HUDEP-2 (cell line): ENCODE data around the gene C1RL.

Source experiments
- DNase-seq, 76 experiments: peaks; one replicate each; lab custom pipeline; 2025; ENCODE audit not compliant: unreplicated experiment in 76 of 76; lab: John Stamatoyannopoulos, UW

The C1RL gene

GRCh38 chr12:7093486-7093885 is 15.5 kb downstream of the C1RL start:
- no peak for DNase-seq

- DNase-seq, result no peak
Measured at GRCh38 chr12:7092986-7093460, 16.0 kb downstream of the C1RL start.

- DNase-seq, result peak in 44 of 76 experiments; percentile 1 to 58 (median 25)
Measured at GRCh38 chr12:7092229-7092985, 16.6 kb downstream of the C1RL start, which contains the start of gene C1R. Gene C1R (minus strand): TSS chr12:7092445. CDS start chr12:7092388, 57 bp downstream.

- no peak for DNase-seq
Measured at GRCh38 chr12:7091660-7092228, 17.3 kb downstream of the C1RL start.

GRCh38 chr12:7091171-7091570 is 17.8 kb downstream of the C1RL start:
- no peak for DNase-seq

- no peak for DNase-seq
Measured at GRCh38 chr12:7090222-7090998, 18.6 kb downstream of the C1RL start.

GRCh38 chr12:7089196-7089871 is 19.7 kb downstream of the C1RL start:
- DNase-seq, result no peak

GRCh38 chr12:7083125-7083524 is 25.9 kb downstream of the C1RL start:
- no peak for DNase-seq

- DNase-seq, result no peak
Measured at GRCh38 chr12:7081037-7081436, 28.0 kb downstream of the C1RL start.

- no peak for DNase-seq
Measured at GRCh38 chr12:7079826-7080125, 29.2 kb downstream of the C1RL start.

- peak in 1 of 76 experiments; percentile 2 for DNase-seq
Measured at GRCh38 chr12:7078163-7078562, 30.9 kb downstream of the C1RL start.

- DNase-seq, result no peak
Measured at GRCh38 chr12:7076493-7076892, 32.5 kb downstream of the C1RL start.

- no peak for DNase-seq
Measured at GRCh38 chr12:7075939-7076338, 33.1 kb downstream of the C1RL start.

- DNase-seq, result no peak
Measured at GRCh38 chr12:7075518-7075917, 33.5 kb downstream of the C1RL start.

- DNase-seq, result no peak
Measured at GRCh38 chr12:7073946-7074345, 35.1 kb downstream of the C1RL start.

- DNase-seq, result no peak
Measured at GRCh38 chr12:7072554-7072953, 36.5 kb downstream of the C1RL start.

GRCh38 chr12:7072035-7072434 is 37.0 kb downstream of the C1RL start:
- no peak for DNase-seq

- no peak for DNase-seq
Measured at GRCh38 chr12:7069386-7069785, 39.6 kb downstream of the C1RL start.

- peak in 69 of 76 experiments; percentile 5 to 83 (median 49) for DNase-seq
Measured at GRCh38 chr12:7068994-7069346, 40.0 kb downstream of the C1RL start.

- peak in 27 of 76 experiments; percentile 5 to 72 (median 35) for DNase-seq
Measured at GRCh38 chr12:7068240-7068993, 40.6 kb downstream of the C1RL start.
